GM19193 (cell line): ENCODE results near the gene CHST11.

ENCODE experiments used
- POLR2A ChIP-seq: IDR thresholded peaks from 4 replicates; pipeline ENCODE4 v1.6.1; 2011; ENCODE audit not compliant: insufficient read depth, insufficient read length; ENCODE audit errors: extremely low read depth

CHST11 gene

DNA sequence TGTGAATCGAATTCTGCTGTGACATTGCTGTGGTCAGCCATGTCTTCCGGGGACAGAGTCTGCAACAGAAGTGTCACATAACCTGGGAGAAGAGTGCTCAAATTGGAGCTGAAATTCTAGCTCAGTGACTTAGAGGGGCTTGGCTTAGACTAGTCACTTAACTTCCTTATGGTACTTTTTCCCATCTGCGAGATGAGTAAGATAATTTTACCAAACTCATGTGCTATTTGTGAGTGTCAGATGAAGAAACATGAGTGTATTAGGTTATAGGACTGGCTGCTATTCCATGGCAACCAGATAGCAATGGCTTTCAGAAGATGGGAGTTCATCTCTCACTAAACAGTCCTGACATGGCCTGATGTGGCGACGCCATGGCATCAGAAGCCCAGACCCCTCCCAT lies 104.1 kb downstream of the CHST11 start:
- TF ChIP-seq POLR2A: no peak

DNA sequence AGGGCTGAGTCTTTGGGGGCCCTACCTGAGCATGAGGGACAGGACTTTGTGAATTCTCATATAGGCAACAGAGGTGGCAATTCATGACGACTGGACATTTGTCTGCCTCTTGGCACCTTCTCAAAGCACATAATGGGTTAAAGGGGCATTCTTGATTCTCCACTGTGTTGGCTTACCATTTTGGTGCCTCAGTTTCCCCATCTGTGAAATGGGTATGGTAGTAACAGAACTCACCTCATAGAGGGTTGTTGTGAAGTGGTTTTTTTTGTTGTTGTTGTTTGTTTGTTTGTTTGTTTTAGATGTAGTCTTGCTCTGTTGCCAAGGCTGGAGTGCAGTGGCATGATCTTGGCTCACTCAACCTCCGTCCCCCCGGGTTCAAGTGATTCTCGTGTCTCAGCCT lies 106.0 kb downstream of the CHST11 start:
- no peak for TF ChIP-seq POLR2A

DNA sequence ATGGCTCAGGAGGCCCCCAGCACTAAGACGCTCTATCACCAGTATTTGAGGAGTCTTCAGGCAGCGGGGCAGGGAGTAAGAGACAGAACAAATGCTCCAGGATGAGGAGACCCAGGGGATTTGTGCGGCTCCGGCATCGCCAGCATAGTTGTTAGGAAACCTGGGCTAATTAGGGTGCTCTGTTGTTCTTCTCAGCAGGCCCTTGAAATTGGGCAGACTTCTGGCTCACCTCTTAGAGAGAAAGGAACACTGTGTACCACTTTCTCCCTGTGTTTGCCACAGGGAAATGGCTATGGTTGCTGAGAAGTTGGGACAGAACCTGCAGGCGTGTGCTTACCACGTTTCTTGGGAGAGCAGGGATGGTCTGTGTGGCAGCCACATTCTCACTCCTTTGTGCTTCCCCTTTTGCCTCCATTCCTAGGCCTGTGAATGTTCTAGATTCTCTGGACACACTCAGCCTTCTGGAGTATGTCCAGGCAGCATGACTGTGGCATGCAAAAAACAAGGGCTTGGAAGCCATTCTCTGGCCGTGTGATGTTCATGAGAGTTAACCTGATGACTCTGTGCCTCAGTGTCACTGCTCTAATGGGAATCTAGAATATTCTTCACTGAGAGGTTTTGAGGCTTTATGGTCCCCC lies 109.0 kb downstream of the CHST11 start:
- no peak for TF ChIP-seq POLR2A

DNA sequence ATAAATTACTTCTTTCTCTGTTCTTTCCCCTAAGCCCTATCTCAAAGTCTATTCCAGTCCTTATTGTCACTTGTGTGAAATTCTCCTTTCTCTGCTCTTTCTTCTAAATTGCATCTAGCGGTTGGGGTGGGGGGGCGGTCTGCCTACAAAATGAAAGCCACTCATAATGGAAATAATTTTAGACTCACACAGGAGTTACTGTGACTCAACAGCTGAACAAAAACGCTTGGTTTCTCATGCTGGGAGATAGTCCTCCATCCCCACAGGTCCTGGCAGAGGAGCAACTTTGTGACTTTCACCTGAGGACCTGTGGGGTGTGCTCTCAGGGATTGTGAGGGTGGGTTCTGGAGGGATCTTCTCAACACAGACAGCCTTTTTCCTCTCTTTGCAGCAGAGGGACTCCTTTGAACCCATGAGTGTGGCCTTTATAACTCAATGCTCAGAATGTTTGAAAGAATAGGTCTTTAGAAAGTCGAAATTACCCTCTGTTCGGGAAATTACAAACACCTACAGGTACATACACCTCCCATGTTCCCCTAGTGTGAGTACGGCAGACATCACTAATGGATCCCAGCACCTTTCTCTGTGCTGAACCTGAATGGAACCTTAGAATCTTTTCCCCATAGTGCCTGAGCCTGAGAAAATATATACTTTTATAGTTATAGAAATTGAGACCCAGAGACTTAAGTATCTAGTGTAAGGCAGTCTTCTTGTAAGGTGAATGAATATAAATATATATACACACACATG lies 109.7 kb downstream of the CHST11 start:
- no peak for TF ChIP-seq POLR2A

DNA sequence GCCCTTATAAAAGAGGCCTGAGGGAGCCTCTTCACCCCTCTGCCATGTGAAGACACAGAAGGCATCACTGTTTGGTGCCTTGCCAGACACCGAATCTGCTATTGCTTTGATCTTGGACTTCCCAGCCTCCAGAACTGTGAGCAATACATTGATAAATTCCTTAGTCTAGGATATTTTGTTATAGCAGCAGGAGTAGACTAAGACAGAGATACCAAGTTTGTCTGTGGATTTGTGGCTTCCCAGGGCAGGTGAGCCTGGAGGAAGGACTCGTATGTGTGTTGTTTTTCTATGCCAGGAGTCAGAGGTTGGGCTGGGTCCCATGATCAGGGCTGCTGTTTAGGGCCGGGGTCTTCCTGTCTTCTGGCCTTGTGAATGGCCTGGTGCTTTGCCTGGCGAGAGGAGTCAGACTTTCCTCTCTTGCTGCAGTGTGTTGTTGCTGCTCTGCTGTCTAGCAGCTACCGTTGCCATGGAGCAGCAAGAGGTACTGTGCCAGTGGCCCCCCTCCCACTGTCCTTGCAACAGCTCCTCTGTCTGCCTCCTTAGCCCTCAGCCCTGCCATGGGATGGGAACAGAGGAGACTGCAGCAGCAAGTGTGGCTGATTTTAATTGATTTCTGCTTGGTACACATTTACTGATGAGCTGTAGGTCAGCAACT lies 111.2 kb downstream of the CHST11 start:
- no peak for TF ChIP-seq POLR2A

DNA sequence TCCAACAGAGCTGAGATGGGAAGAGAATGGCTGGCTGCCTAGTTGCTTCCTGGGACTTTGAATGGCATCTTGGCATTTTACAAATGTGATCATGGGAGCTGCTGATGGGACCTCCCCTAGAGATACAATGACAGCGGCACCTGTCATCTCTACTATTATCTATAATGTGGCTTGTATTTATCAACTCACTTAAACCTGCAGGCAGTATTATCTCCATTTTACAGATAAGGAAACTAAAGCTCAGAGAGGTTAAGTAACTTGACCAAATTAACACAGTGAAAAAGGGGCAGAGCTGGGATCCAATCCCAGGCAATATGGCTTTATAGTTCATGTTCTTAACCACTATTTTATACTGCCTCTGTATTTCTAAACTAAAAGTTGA lies 111.7 kb downstream of the CHST11 start:
- TF ChIP-seq POLR2A: no peak

DNA sequence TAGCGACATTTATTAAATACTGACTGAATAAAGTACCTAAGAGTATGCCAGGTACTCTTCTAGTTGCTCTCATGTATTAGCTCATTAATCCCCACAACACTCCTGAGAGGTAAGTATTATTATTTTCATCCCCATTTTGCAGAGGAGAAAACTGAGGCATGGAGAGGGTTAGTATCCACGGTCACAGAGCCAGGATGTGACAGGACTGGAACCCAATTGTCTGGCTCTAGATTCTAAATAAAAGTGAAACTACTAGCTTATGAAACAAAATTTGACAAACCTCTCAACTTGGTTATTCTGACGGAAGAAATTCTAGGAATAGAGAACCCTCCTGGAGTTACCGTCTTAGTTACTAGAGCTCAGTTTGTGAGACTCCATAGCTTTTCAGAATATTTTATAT lies 112.2 kb downstream of the CHST11 start:
- no peak for TF ChIP-seq POLR2A

DNA sequence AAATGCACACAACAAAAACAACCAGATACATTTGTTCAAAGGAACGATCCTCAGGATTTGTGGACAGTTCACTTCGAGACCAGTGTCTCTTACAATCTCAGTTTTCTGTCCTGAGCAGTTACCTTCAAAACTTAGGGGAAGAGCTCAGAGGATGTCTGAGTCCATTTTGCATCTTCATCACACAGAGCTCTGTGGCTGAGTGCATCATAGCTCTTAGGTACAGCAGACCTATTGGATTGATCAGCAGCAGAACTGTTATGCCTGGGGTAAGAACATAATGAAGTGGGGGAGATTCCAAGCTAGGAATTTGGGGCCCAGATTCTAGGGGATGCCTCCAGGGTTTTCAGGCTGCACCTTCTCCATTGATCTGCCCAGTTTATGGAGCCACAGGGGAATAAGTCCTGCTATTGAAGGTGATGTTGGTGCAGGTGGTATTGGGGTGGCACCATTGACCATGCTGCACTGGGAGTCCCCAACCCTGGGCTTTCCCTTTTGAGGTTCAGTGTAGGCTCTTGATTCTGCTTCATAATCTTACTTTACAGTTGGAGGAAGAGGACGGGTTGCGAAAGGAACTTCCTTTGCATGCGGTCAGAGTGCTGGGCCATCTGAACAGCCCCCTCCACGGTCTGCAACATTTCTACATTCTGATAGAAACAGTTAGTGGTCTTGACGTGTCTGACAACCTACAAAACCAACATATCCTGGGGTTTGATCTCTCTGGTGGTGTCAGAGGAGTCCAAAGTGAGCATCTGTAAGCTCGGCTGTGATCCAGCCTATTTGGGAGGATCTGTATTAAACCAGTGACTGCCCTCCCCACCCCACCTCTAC lies 112.8 kb downstream of the CHST11 start:
- peak; percentile 41 for TF ChIP-seq POLR2A

DNA sequence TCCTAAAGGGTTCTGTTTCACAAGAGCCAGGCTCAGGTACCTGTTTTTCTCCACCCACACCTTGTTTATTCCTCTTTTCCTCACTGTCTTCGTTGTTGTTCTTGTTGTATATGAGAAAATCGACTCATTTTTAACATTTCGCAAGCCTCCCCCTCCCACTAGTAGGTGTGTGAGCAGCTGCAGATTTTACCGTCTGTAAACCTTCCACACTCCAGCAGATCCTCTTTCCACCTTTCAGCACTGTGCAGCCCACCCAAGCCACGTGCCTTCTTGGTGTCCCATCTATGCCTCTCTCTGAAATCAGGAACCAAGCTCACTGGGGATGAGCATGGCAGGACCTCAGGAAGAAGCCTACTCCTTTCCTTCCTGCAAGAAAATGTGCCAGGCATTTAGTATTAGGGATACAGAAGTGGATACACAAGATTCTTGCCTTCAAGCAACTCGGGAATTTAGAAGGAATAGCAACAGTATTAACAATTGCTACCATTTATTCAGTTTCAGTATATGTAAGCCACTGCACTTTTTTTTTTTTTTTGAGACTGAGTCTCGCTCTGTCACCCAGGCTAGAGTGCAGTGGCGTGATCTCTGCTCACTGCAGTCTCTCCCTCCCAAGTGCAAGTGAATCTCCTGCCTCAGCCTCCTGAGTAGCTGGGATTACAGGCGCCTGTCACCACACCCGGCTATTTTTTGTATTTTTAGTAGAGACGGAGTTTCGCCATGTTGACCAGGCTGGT lies 113.6 kb downstream of the CHST11 start:
- no peak for TF ChIP-seq POLR2A

DNA sequence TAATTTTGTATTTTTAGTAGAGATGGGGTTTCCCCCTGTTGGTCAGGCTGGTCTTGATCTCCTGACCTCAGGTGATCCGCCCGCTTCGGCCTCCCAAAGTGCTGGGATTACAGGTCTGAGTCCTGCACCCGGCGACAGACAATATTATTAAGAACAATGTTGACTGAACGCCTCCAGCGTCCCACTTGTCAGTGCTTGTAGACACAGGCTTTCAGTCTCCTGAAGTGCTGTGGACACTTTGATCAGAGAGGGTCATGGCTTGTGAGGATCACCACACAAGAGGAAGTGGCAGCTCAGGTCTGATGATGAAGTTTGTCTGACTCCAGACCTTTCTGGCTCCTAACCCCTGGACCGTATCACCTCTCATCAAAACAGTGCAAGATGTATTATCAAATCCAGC lies 114.6 kb downstream of the CHST11 start:
- no peak for TF ChIP-seq POLR2A

DNA sequence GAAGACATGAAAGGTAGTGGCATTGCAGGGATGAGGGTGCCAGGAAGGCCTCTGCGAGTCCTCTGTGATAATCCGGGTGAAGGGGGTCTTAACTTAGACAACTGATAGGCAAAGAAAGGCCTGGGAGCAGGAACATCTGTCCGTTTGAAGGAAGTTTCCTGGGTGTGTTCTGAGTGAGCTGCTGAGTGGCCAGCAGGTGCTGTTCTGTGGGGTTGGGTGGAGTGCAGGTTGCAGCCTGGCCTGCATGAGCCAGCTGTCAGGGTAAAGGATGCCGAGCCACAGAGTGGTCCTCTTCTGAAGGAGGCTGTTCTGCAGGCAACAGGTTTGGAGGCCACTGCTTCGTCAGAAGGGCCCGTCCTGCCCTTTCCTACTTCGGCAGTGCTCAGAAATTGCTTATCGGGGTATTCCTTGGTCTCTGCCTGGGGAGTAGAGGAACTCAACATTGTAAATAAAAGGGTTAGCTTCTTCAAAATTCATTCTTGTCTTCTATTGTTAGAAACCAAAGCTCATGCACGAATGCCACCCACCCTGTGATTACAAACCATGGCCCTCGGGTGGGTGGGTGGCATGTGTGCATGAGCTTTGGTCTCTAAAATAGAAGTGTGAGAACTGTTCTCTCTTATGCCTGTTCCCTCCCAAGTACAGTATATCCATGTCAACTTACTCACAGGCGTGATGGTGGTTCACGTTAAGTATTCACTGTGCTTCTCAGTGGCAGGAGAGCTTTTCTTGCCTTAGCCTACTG lies 118.9 kb downstream of the CHST11 start:
- no peak for TF ChIP-seq POLR2A

DNA sequence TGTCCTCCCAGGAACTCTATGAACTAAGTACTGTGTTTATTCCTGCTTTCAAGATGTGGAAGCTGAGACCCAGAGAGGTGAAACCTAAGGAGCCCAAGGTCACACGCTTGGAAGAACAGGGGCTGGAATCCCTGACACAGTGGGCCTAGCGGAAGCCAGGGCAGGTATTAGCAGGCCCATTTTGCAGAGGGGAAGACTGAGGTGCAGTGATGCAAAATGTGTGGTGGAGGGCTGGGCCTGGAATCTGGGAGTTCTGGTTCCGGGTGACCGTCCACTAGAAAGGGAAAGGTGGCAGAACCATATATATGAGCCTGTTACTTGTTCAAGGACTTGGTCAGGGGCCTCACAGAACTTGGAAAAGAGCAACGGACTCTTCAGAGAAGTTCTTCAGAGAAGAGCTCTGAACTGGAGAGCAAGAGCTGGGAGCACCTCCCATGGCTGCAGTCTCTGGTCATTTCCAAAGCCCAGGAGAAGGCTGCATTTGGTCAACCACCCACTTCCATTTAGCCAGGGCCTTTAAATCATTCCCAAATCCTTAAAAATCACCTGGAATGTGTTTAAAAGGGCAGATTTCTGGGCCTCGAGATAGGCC lies 119.5 kb downstream of the CHST11 start:
- no peak for TF ChIP-seq POLR2A

DNA sequence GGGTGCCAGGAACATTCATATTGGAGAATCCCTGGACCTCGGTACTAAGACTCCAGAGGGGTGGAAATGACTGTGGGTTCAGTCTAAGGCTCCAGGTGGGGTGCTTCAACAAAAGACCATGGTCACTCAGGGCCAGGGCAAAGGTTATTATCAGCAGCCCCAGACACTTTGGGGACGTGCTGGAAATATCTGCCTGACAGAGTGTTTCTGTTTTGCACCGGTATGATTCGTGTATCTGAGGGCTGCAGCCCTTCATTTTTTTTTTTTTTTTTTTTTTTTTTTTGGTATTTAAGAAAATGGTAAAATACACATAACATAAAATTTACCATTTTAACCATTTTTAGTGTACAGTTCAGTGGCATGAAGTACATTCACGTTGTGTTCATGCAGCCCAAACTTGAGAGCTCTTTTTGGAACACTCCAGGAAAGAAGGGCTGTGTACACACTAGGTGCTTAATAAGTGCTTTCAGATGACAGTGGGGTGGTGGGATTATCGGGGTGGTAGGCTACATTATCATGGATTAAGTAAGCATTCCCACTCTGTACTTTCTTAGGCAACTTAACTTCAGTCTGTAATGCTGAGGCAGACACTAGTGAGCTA lies 120.3 kb downstream of the CHST11 start:
- no peak for TF ChIP-seq POLR2A
